Activated CD8-positive, alpha-beta memory T cell treated with anti-CD3 and anti-CD28 coated beads for 36 hours (primary cell): ENCODE measurements around the gene MATK. TPM values are rescaled to one million over a fixed set of nuclear protein-coding genes. Genes with fewer than 3 reads are reported as not detected.

Experiments used
- CTCF ChIA-PET: fragments of 350-600 bp; sonication (Branson Sonifier 250); formaldehyde crosslinking; loops from one replicate; lab custom pipeline; 2021; ENCODE audit warnings: antibody characterized with exemption; lab: Charles Lee
- POLR2A ChIA-PET: fragments of 350-600 bp; sonication (Branson Sonifier 250); formaldehyde crosslinking; loops from one replicate; lab custom pipeline; 2021; ENCODE audit warnings: antibody characterized with exemption; lab: Charles Lee
- total RNA-seq, 2 experiments: library from RNA; stranded (reverse); gene quantifications; one replicate each; pipeline ENCODE4 v1.2.3, GENCODE V29; 2021

MATK gene, protein sequence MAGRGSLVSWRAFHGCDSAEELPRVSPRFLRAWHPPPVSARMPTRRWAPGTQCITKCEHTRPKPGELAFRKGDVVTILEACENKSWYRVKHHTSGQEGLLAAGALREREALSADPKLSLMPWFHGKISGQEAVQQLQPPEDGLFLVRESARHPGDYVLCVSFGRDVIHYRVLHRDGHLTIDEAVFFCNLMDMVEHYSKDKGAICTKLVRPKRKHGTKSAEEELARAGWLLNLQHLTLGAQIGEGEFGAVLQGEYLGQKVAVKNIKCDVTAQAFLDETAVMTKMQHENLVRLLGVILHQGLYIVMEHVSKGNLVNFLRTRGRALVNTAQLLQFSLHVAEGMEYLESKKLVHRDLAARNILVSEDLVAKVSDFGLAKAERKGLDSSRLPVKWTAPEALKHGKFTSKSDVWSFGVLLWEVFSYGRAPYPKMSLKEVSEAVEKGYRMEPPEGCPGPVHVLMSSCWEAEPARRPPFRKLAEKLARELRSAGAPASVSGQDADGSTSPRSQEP
- 10 to 100 TPM; 36.1 to 39.3 TPM for total RNA-seq

DNA sequence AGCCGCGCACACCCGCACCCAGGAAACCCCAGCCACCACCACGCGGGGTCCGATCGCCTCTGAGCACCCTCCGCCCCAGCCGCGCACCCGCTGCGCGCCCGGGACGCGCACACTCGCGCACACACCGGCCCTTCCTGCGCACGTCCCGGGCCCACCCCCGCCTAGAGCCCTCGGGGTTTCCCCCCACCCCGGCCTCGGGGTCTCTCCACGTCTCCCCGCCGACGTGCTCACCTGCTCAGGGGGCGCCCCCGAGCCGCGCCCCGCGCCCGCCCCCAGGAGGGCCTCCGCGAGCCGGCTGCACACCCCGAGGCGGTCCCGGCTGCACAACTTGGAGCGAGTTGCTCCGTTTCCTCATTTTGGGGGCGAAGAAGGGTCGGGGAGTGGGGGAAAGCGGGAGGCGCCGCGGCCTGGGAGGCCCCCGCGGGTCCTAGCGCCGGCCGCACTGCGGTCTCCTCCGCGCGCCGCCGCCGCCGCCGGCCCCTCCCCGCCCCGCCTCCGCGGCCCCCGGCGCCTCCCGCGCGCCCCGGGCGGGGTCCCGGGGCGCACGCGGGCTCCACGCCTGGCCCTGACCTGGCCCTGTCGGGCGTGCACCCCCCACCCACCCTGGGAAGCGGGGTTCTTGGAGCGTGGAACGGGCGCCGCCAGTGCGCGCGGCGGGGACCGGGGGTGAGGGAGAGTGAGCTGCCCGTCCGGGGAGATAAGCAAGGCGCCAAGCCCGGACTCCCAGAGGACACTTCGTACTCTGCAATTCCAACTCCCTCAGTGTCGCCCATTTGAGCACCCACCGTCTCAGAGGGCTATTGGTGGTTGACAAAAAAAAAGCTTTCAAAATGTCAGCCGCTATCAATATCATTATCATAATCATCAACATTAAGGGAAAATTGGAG lies at the start of gene MATK:
Gene MATK (minus strand): TSS at position 444 of the 887 bp plus-strand sequence. CDS start 1,246 bp downstream, outside the sequence.
- POLR2A ChIA-PET: no interaction called here
- CTCF ChIA-PET: interaction anchor here (0.7 to 1.4 kb wide), 4 partner anchors 24 to 35 kb away, joined by 3 read pairs; partner anchors contain the start of gene MRPL54

DNA sequence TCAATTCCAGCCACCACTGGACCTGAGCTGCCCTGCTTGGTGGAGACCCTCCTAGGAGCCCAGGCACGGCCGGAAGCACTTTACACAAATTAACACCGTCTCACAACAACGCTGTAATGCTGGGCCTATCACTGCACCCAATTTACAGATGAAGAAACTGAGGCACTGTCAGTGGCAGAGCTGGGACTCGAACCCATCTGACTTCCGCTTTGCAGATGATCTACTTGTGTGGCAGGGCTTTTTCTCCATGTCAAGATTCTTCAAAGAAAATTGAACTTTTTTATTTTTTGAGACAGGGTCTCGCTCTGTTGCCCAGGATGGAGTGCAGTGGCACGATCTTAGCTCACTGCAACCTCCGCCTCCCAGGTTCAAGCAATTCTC lies 48.9 kb upstream of the MATK start:
- ChIA-PET CTCF (no interaction called here), POLR2A (no interaction called here)

DNA sequence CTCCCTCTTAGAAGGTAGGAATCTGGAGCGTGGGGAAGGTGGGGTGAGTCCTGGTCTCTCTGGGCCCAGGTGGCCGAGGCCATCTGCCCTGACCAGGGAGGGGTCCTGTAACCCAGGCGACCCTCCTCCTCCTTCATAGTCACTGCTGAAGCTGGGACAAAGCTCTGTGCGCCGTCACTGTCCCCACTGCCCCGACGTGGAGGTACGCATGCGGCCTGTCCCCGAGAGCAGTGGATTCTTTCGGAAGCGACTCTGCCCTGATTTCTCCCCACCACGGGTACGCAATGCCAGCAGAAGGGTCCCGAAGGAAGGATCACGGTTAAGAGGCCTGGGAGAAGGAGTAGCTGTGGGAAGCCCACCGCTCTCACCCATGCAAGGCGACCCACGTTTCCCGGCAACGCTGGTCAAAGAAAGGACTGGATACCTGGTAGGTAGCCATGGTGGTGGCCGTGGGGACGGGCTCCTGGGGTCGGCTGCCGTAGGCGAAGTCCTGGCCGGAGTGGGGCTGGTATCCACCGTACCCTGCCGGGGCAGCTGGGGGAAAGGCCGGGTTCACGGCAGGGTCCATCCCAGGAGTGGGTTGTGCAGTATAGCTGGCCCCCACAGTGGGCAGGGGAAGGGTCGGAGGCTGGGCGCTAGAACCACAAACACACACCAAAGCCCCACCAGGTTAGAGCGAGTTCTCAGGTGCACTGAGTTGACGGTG lies 48.3 kb upstream of the MATK start:
- CTCF ChIA-PET: no interaction called here

DNA sequence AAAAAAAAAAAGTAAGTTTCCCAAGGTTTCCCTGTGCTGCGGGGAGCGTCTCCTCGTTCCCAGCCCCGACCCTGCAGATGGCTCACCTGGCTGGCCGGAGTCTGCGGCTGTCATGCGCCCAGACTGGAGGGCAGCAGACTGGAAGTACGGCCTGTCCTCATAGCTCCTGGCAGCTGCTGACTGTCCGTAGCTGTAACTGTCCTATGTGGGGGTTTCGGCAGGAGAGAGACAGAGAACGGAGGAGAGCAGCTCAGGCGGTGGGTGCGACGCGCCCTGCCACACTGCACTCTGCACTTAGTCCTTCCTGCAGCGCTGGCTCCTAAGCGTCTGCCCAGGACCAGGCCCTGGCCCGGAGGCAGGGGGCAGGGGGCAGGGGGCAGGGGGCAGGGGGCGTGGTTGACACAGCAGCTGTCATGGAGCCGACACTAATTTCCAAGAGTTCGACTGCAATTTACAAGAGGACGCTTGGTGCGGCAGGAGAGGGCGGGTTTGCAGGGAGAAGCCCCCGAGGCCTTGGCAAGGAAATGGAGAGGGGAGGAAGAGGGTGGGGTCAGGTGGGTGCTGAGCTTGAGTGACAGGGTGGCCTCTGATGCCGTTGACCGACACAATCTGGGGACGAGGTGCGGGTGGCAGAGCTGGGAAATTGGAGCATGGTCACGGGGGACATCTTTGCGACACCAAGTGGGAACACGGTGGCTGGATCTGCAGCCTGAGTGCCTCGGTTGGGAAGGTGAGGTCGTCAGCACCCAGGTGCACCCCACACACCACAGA lies 47.6 kb upstream of the MATK start:
- POLR2A ChIA-PET: interaction anchor here (0.7 kb wide), 1 partner anchor 50 kb away, joined by 4 read pairs; no protein-coding TSS in a partner anchor
- CTCF ChIA-PET: no interaction called here

More for the DNA sequence above, 48.3 kb upstream of the MATK start:
- POLR2A ChIA-PET: no interaction called here

DNA sequence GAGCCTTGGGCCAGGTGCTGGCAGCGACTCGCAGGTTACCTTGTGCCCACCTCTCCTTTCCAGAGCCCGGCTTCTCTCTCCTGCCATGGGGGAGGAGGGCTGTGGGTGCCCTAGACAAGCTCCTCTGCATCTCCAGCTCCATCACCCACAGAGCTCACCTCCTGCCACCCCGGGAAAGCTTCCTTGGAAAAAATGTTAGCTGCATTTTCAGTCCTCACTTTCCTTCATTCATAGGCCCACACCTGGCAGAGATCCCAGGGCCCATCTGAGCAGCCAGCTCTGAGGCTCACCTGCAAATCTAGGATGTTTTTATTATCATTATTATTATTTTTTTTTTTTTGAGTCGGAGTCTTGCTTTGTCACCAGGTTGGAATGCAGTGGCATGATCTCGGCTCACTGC lies 45.8 kb upstream of the MATK start:
- ChIA-PET POLR2A (no interaction called here), CTCF (no interaction called here)

DNA sequence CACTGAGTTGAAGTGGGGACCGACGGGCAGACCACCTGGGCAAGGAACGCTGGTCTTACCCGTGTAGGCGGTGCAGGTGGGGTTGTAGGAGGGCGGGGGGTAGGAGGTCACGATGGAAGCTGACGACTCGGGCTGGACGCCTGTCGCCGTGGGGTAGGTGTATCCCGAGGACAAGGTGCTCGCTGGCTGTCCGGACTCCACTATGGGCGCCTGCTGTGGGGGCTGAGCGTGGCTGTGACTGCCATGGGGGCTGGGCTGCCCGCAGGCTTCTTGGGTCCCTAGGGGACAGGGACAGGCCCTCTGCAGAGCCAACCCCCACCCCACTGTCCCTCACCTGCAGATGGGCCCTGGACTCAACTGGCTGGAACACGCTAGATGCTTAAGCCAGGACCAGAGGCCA lies 45.4 kb upstream of the MATK start:
- ChIA-PET CTCF (no interaction called here), POLR2A (no interaction called here)

DNA sequence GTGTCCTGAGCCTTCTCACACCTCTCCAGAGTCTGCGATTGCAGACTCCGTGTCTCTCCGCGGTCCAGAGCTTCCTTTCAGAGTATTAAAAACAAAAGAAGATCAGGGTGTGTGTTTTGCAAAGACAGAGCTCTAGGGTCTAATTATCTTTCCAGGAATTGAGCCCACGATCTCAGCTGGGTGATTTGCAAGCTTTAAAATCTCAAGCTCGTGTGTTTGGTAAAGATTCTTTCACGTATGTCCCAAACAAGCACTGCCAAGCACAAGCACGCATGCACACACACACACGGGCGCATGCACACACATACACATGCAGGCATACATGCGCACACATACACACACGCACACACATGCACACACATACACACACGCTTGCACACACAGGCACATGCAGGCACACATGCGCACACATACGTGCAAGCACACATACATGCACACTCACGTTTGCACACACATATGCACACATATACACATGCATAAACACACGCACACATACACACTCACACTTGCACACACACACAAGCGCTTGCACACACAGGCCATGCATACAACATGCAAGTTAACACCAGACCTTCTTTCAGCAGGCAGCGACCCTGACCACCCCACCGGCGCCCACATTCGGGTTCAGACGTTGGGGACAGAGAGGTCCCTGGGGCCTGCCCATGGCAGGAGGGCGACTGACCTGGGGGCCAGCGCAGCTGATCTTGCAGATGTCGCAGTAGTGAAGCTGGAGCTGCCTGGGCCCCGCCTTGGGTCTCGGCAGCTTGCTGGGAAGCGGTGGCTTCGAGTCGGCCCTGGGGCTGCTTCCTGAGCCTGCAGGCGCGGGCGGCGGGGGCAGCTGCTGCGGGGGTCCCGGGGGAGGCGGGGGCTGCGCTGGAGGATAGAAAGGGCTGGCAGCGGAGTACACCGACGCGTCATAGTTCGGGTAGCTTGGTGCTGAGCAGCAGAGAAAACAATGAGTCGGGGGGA lies 44.7 kb upstream of the MATK start:
- ChIA-PET POLR2A (no interaction called here), CTCF (interaction anchor here (1.2 kb wide), 1 partner anchor 13 kb away, joined by 3 read pairs; no protein-coding TSS in a partner anchor)

DNA sequence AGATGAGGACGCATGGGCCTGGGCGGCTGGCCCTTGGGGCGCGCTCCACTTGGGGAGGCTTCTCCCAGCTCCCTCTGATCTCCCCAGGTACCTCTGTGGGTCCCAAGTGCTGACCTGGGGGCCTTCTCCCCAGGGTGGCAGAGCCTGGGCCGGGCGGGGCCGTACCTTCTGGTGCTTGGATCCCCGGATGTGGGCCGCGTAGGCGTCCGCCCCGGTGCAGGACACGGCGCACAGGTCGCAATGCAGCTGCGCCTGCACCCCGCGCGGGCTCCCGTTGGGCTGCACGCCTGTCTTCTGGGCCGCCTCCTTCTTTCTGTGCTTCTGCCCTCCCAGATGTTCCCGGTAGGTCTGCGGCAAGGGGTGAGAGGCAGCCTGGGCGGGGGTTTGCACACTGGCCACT lies 41.1 kb upstream of the MATK start:
- POLR2A ChIA-PET: no interaction called here
- CTCF ChIA-PET: no interaction called here

DNA sequence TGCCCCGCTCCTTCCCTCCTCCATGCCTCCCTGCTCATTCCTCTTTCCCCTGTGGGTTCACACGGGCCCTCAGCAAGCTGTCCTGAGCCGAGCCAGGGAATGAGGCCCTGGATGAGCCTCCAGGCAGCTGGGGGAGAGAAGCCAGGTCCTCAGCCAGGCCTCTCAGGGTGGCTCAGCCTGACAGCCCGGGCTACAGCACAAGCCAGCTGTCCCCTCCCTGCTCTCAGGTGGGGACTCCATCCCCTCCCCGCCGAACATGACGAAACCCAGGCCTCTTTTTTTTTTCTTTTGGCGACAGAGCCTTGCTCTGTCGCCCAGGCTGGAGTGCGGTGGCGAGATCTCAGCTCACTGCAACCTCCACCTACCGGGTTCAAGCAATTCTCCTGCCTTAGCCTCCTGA lies 40.0 kb upstream of the MATK start:
- CTCF ChIA-PET: no interaction called here
- POLR2A ChIA-PET: no interaction called here

DNA sequence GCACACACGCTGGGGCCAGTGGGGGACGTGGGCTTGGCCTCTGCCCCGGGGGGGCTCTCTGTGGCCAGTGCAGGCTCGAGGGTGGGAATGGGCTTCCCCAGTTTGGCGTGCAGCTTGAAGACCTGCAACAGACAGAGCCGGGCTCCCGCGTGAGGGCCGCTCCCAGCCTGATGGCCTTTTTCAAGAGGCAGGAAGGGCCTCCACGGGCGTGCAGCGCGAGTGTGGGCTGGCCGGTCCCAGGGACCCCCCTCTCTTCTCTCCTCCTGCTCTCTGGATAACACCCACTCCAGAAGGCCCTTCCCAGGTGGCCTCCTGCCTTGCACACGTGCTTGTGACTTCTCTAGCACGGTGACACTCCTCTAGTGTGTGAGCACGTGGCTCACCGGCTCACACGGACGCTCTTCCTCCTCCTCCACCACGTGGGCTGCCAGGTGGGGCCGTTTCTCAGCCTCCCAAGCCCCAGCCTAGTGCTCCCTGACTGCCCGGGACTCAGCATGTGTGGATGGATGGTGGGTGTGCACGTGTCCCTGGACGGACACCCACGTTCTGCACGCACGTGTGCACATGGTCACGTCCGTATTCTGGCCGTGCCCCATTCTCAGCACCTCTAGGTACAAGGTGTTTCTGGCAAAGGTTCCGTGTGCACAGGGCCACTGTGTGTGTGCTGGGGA lies 39.2 kb upstream of the MATK start:
- POLR2A ChIA-PET: no interaction called here
- CTCF ChIA-PET: no interaction called here

DNA sequence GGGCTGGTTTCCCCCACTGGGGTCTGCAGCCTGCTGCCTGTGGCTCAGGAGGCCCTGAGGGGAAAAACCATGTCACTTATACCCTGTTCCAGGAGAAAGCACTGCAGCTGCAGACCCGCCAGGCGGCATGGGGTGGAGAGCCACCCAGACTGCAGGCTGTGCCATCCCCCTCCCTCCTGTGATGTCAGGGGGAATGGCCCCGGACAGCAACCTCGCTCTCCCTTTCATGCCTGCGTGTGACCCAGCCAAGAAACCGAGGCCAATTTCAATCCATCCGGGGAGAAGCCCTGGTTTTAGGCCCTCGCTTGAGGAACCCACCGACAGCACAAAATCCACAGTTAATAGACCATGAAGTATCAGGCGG lies 37.2 kb upstream of the MATK start:
- ChIA-PET CTCF (interaction anchor here (2.1 to 3.3 kb wide), 4 partner anchors 11 to 62 kb away, joined by 9 to 29 read pairs (median 14); partner anchors contain the start of genes APBA3 and MRPL54), POLR2A (no interaction called here)

DNA sequence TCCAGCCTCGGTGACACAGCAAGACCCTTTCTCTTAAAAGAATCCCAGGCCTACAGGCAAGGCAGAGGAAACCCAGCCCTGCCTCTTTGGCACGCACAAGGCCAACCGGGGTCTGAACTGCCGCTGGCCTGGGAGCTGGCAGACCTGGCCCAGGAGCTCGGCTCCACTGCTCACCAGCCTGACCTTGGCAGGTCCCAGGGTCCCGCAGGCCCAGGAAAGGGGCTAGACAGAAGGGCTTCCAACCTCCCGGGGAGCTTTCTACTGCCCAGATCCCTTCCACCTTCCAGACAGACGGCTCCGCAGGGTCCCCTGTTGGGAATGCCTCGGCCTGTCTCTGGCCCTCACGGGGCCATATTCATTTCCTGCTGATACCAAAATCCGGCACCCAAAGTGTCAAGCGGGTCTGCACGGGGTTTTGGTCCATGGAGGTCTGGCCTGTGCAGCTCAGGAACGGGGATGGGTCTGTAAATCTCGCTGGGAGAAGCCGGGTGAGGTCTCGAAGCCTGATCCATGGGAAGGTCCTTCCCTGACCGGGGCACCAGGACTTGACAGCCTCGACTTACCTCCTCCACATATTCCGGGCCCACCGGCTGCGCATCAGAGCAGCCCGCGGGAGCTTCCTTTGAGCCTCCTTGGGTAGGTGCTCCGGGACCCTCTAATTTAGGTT lies 36.6 kb upstream of the MATK start:
- POLR2A ChIA-PET: no interaction called here
- CTCF ChIA-PET: interaction anchor here (0.6 to 3.3 kb wide), 14 partner anchors 10 to 393 kb away, joined by 3 to 29 read pairs (median 5); partner anchors contain the start of genes APBA3 and MRPL54

DNA sequence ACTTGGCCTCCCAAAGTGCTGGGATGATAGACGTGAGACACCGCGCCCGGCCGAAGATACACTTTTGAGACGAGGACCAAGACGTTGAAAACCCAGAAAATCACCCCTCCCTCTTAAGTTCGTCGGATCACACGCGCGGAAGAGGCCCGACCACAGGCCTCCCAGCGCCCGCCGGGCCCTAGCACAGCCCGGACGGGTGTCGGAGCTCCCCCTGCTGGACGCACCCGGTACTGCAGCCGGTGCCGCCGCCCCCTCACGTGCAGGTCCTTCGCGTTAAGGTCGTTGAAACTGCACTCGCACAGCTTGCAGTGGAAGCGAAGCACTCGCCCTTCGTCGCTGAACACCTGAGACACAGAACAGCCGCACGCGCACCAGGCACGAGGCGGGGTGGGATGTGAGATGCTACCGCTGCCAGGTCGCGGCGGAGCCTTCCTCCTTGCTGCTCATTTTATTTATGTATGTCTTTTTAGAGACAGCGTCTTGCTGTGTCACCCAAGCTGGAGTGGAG lies 35.7 kb upstream of the MATK start:
- POLR2A ChIA-PET: interaction anchor here (1.1 kb wide), 1 partner anchor 59 kb away, joined by 7 read pairs; the partner anchor contains the start of gene MRPL54

DNA sequence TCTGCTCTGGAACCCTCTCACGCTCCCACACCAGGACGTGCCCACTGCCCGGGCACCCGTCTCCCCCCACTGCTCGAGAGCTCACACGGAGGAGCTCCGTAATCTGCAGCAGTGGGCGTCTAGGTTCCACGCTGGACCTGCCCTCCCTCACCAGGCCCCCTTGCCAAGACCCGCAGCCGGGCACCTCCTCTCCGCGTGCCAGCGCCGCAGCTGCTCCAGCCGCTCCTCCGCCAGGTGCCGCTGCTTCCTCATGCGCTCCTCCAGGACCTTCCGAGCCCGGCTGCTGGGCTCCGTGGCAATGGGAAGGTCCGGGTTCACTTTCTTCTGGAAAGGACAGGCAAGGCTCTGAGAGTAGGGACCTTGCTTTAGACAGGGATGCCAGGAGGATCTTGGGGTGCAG lies 35.0 kb upstream of the MATK start:
- CTCF ChIA-PET: interaction anchor here (0.7 to 3.3 kb wide), 9 partner anchors 9 to 83 kb away, joined by 3 to 29 read pairs (median 9); partner anchors contain the start of genes APBA3, MATK and MRPL54
- POLR2A ChIA-PET: no interaction called here

More for the DNA sequence above, 35.7 kb upstream of the MATK start:
- CTCF ChIA-PET: interaction anchor here (0.5 to 3.3 kb wide), 23 partner anchors 9 to 1142 kb away, joined by 3 to 29 read pairs (median 4); partner anchors contain the start of genes APBA3, MATK and MRPL54

DNA sequence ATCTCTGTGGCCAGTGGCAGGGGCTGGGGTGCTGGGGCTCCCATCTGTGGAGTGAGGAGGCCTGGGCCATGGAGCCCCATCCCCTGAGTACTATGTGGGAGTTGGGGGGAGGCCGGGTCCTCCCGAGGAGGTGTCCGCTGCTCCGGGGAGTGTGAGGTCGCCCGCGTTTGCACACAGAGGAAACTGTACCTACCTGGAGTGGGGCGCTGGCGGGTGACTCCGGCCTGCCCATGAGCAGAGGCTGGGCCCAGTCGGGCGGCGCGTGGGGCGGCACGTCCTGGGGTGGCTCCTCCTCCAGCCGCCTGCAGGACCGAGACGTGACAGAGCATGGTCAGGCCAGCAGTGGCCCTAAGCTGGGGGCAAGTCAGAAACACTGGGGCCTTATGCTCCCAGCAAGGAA lies 33.8 kb upstream of the MATK start:
- POLR2A ChIA-PET: no interaction called here

More for the DNA sequence above, 33.8 kb upstream of the MATK start:
- CTCF ChIA-PET: interaction anchor here (3.3 kb wide), 1 partner anchor 26 kb away, joined by 9 read pairs; no protein-coding TSS in a partner anchor
